CD14-positive monocyte (primary cell): ENCODE results near the gene CDCA7L. TPM values are rescaled to one million over a fixed set of nuclear protein-coding genes. Genes with fewer than 3 reads are reported as not detected.

Source experiments
- DNase-seq, 3 donors: peaks; one replicate each; pipeline ENCODE4 v3.0.0-alpha.2; 2011 to 2022
- H2AFZ ChIP-seq: 2 replicates; pipeline ENCODE4 v1.6.0; 2012; ENCODE audit warnings: mild to moderate bottlenecking, low read depth, low read length, inconsistent platforms; ENCODE audit not compliant: insufficient read depth, poor library complexity, severe bottlenecking
- H3K27ac ChIP-seq, 2 donors: 1 replicate in 1 of 2; 2 replicates in 1 of 2; pipeline ENCODE4 v1.5.1; 2012 to 2013; ENCODE audit warnings: low read length in 2 of 2, control low read depth in 1 of 2, inconsistent platforms in 1 of 2, low read depth in 1 of 2, mild to moderate bottlenecking in 1 of 2
- H3K27me3 ChIP-seq, 2 donors: one replicate each; pipeline versions ENCODE4 v1.6.0 to v1.6.1; 2011 to 2013; ENCODE audit warnings: low read length in 2 of 2; ENCODE audit not compliant: control insufficient read depth in 2 of 2, insufficient read depth in 2 of 2
- H3K36me3 ChIP-seq, 2 donors: replicated peaks in 1 of 2; 1 replicate in 1 of 2; 2 replicates in 1 of 2; pipeline versions ENCODE4 v1.5.1 to v1.6.1; 2012 to 2013; ENCODE audit warnings: low read length in 2 of 2, control low read depth in 1 of 2, inconsistent platforms in 1 of 2, mild to moderate bottlenecking in 1 of 2; ENCODE audit not compliant: insufficient read depth in 2 of 2, control insufficient read depth in 1 of 2
- H3K4me1 ChIP-seq, 2 donors: 1 replicate in 1 of 2; 2 replicates in 1 of 2; pipeline versions ENCODE4 v1.5.1 to v1.6.1; 2012 to 2013; ENCODE audit warnings: low read length in 2 of 2, control low read depth in 1 of 2, inconsistent platforms in 1 of 2, mild to moderate bottlenecking in 1 of 2, moderate library complexity in 1 of 2; ENCODE audit not compliant: insufficient read depth in 2 of 2, control insufficient read depth in 1 of 2
- H3K4me2 ChIP-seq: replicated peaks from 2 replicates; pipeline ENCODE3; 2012; ENCODE audit warnings: low read length, moderate library complexity, mild to moderate bottlenecking; ENCODE audit not compliant: poor library complexity, severe bottlenecking; ENCODE audit errors: extremely low read depth
- H3K4me3 ChIP-seq, 3 experiments: fragments of 200-600 bp in 1 of 3; sonication (generic) in 1 of 3; replicated peaks in 1 of 3; 1 replicate in 2 of 3; 2 replicates in 1 of 3; pipeline ENCODE4 v1.5.1; 2011 to 2013; ENCODE audit warnings: low read length in 3 of 3, mild to moderate bottlenecking in 3 of 3, control low read depth in 2 of 3, low read depth in 2 of 3, inconsistent platforms in 1 of 3, moderate library complexity in 1 of 3
- H3K79me2 ChIP-seq: 2 replicates; pipeline ENCODE4 v1.6.0; 2012; ENCODE audit warnings: mild to moderate bottlenecking, control low read depth, inconsistent platforms, low read length, moderate library complexity; ENCODE audit not compliant: insufficient read depth
- H3K9ac ChIP-seq: 2 replicates; pipeline ENCODE4 v1.6.0; 2017; ENCODE audit warnings: low read length, mild to moderate bottlenecking; ENCODE audit not compliant: insufficient read depth, poor library complexity, severe bottlenecking
- H3K9me3 ChIP-seq, 2 donors: replicated peaks in 1 of 2; 1 replicate in 1 of 2; 2 replicates in 1 of 2; pipeline versions ENCODE4 v1.5.1 to v1.6.1; 2012 to 2013; ENCODE audit warnings: low read length in 2 of 2, control low read depth in 1 of 2; ENCODE audit not compliant: control insufficient read depth in 1 of 2, insufficient read depth in 1 of 2
- H4K20me1 ChIP-seq: 2 replicates; pipeline ENCODE4 v1.6.0; 2012; ENCODE audit warnings: mild to moderate bottlenecking, low read length, control low read depth, moderate library complexity; ENCODE audit not compliant: insufficient read depth
- H3K27ac Mint-ChIP-seq, 7 donors: one replicate each; pipeline ENCODE4 v1.8.0; 2020; ENCODE audit warnings: mild to moderate bottlenecking in 7 of 7, mixed read lengths in 7 of 7, moderate library complexity in 6 of 7, inconsistent platforms in 2 of 7
- H3K27me3 Mint-ChIP-seq, 3 donors: one replicate each; pipeline ENCODE4 v1.8.0; 2021 to 2022; ENCODE audit warnings: low read depth in 3 of 3, mild to moderate bottlenecking in 3 of 3, mixed read lengths in 3 of 3, moderate library complexity in 3 of 3, inconsistent platforms in 1 of 3
- H3K36me3 Mint-ChIP-seq, 2 donors: one replicate each; pipeline ENCODE4 v1.8.0; 2020; ENCODE audit warnings: mixed read lengths in 2 of 2, inconsistent platforms in 1 of 2, mild to moderate bottlenecking in 1 of 2
- H3K4me1 Mint-ChIP-seq: one replicate; pipeline ENCODE4 v1.8.0; 2020; ENCODE audit warnings: mild to moderate bottlenecking, mixed read lengths
- H3K4me3 Mint-ChIP-seq, 2 donors: one replicate each; pipeline ENCODE4 v1.8.0; 2020; ENCODE audit warnings: mild to moderate bottlenecking in 2 of 2, mixed read lengths in 2 of 2, moderate library complexity in 1 of 2
- H3K9me3 Mint-ChIP-seq, 7 donors: one replicate each; pipeline ENCODE4 v1.8.0; 2020 to 2022; ENCODE audit warnings: mixed read lengths in 7 of 7, mild to moderate bottlenecking in 6 of 7, moderate library complexity in 6 of 7, inconsistent platforms in 2 of 7
- WGBS: methylation state at CpG from one replicate; pipeline ENCODE4 v1.1.5; 2013; ENCODE audit warnings: missing lambda C conversion rate; ENCODE audit not compliant: insufficient coverage; 5-methylcytosine and 5-hydroxymethylcytosine counted together
- intact Hi-C, 2 donors: fragments of 100-400 bp; cut with micrococcal nuclease; formaldehyde crosslinking; loops; one replicate each; pipeline versions ENCODE4 v1.15.0 to v1.15.1; 2023
- polyA plus RNA-seq, 3 donors: library from polyadenylated mRNA; depleted of rRNA in 1 of 3; unstranded in 2 of 3; stranded (reverse) in 1 of 3; fragments of 300-500 nt in 2 of 3; fragments of >200 nt in 1 of 3; fragmentation: Illumina TruSeq in 2 of 3; gene quantifications; 1 replicate in 2 of 3; 2 replicates in 1 of 3; pipeline ENCODE4 v1.2.3, GENCODE V29; 2012 to 2021
- TF ChIP-seq, protein P1 (sequence below): fragments of 200-600 bp; IDR thresholded peaks from one replicate; pipeline ENCODE4 v1.8.0; 2022; ENCODE audit warnings: antibody characterized with exemption, mild to moderate bottlenecking

CDCA7L gene
- polyA plus RNA-seq, 3 donors, result 2.5 to 4.3 (median 3.1) TPM

DNA sequence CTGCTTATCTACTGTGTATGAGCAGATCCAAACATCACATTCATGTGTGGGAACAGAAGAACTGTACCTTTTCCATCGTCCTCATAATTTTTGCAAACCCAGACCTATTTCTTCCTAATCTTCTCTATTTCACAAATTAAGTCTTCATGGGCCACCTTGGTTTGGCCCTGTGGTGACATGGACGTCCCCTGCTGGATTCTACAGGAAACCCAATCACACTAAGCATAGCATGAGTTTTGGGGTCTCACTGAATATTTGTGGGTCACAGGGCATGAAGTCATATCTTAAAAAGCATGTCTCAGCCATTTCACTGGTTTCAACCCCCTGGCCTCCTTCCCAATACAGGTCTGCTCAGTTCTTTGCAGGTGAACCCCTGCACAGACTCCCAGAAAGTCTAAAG, 35.8 kb upstream of the CDCA7L start:
- Histone ChIP-seq H3K9me3 (no peaks in the 10 kb centered on the region), H3K36me3 (no peaks in the 10 kb centered on the region), H3K79me2 (no peaks in the 10 kb centered on the region), H3K27ac (no peak overlapping the region), H3K4me1 (no peaks in the 10 kb centered on the region), H3K4me2 (no peak overlapping the region), H3K27me3 (no peaks in the 10 kb centered on the region), H3K4me3 (no peak overlapping the region), H4K20me1 (no peaks in the 10 kb centered on the region), H3K9ac (no peak overlapping the region), H2AFZ (no peak overlapping the region)
- H3K9me3 Mint-ChIP-seq, result no peaks in the 10 kb centered on the region
- H3K27me3 Mint-ChIP-seq, result peaks cover 0 to 2% (median 0%) of the 10 kb centered on the region in 3 donors
- no peak for DNase-seq
- intact Hi-C loops, result no loop called here
- H3K4me3 Mint-ChIP-seq, result no peak overlapping the region
- WGBS, result 100% methylated on average over 1 of the region's 2 CpGs
- H3K36me3 Mint-ChIP-seq, result no peaks in the 10 kb centered on the region
- H3K27ac Mint-ChIP-seq, result no peak overlapping the region
- peaks cover 2% of the 10 kb centered on the region for H3K4me1 Mint-ChIP-seq
- TF ChIP-seq, protein P1, sequence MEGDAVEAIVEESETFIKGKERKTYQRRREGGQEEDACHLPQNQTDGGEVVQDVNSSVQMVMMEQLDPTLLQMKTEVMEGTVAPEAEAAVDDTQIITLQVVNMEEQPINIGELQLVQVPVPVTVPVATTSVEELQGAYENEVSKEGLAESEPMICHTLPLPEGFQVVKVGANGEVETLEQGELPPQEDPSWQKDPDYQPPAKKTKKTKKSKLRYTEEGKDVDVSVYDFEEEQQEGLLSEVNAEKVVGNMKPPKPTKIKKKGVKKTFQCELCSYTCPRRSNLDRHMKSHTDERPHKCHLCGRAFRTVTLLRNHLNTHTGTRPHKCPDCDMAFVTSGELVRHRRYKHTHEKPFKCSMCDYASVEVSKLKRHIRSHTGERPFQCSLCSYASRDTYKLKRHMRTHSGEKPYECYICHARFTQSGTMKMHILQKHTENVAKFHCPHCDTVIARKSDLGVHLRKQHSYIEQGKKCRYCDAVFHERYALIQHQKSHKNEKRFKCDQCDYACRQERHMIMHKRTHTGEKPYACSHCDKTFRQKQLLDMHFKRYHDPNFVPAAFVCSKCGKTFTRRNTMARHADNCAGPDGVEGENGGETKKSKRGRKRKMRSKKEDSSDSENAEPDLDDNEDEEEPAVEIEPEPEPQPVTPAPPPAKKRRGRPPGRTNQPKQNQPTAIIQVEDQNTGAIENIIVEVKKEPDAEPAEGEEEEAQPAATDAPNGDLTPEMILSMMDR, result no peak

DNA sequence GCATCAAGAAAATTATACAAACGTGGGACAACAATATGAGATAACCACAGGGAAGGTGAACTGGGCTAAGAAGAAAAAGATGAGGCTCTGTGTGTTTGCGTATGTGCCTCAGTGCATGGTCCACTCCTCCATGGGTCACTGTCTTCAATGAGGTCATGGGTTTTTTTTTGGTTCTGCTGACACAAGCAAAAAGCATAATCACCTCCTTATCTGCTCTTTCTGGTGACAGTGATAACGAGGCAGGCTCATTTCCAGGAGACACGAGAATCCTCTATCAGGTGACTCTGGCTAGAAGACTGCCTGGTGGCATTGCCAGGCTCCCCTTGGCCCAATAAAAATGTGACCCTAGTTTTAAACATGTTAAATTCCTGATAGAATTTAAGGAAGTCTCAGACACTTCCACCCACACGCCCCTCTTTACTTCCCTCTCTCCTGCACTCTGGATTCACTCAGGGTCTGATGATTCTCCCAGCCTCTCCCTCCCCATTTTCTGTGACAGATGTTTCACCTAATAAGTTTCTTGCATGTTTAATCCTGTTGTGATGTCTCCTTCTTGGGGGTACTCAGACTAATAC, 35.3 kb upstream of the CDCA7L start:
- Mint-ChIP-seq H3K27ac (no peak overlapping the region), H3K9me3 (no peaks in the 10 kb centered on the region), H3K27me3 (peaks cover 0 to 2% (median 0%) of the 10 kb centered on the region in 3 donors), H3K36me3 (no peaks in the 10 kb centered on the region), H3K4me1 (peaks cover 2% of the 10 kb centered on the region), H3K4me3 (no peak overlapping the region)
- Histone ChIP-seq H3K4me2 (no peak overlapping the region), H3K9me3 (no peaks in the 10 kb centered on the region), H2AFZ (no peak overlapping the region), H4K20me1 (no peaks in the 10 kb centered on the region), H3K36me3 (no peaks in the 10 kb centered on the region), H3K27ac (no peak overlapping the region), H3K9ac (no peak overlapping the region), H3K79me2 (no peaks in the 10 kb centered on the region), H3K4me3 (no peak overlapping the region), H3K4me1 (no peaks in the 10 kb centered on the region), H3K27me3 (no peaks in the 10 kb centered on the region)
- intact Hi-C loops, result no loop called here
- TF ChIP-seq, protein P1, result no peak
- DNase-seq, result no peak
- 50% methylated on average over 1 of the region's 5 CpGs for WGBS
